Mesodermal cell (in vitro differentiated cells): ENCODE results near the gene SLC13A5. TPM values are rescaled to one million over a fixed set of nuclear protein-coding genes. Genes with fewer than 3 reads are reported as not detected.
A peak's percentile ranks its signal among the peaks of the same experiment; 100 is the strongest.

Source experiments
- H3K27ac ChIP-seq: 2 replicates; pipeline ENCODE4 v1.7.0; 2013; ENCODE audit warnings: mild to moderate bottlenecking, low read depth, low read length, moderate library complexity; ENCODE audit not compliant: severe bottlenecking
- H3K36me3 ChIP-seq: 2 replicates; pipeline ENCODE4 v1.7.1; 2013; ENCODE audit warnings: mild to moderate bottlenecking, low read length, moderate library complexity; ENCODE audit not compliant: control insufficient read depth, insufficient read depth
- H3K4me1 ChIP-seq: one replicate; pipeline ENCODE4 v1.7.1; 2013; ENCODE audit warnings: mild to moderate bottlenecking, low read length; ENCODE audit not compliant: insufficient read depth, control insufficient read depth, poor library complexity, severe bottlenecking
- H3K4me3 ChIP-seq: 2 replicates; pipeline ENCODE4 v1.7.0; 2013; ENCODE audit warnings: low read length, control low read depth, mild to moderate bottlenecking; ENCODE audit not compliant: insufficient read depth, poor library complexity, severe bottlenecking; ENCODE audit errors: extremely low read depth
- H3K9me3 ChIP-seq: 2 replicates; pipeline ENCODE4 v1.7.1; 2013; ENCODE audit warnings: mild to moderate bottlenecking, low read length, moderate library complexity; ENCODE audit not compliant: control insufficient read depth
- WGBS, 2 experiments: methylation state at CpG; one replicate each; pipeline ENCODE4 v1.1.5; 2013; ENCODE audit warnings: missing lambda C conversion rate in 2 of 2; ENCODE audit not compliant: insufficient coverage in 2 of 2; 5-methylcytosine and 5-hydroxymethylcytosine counted together
- polyA plus RNA-seq, 2 experiments: library from polyadenylated mRNA; stranded (reverse); fragments of 50-300 nt; gene quantifications; one replicate each; pipeline ENCODE4 v1.2.3, GENCODE V29; 2013

The SLC13A5 gene
- polyA plus RNA-seq (2013, experiment 1 of 2), result 0.33 TPM
- 0.15 TPM for polyA plus RNA-seq (2013, experiment 2 of 2)

GRCh38 chr17:6713130-6713917 is at the start of gene SLC13A5:
TSS of gene SLC13A5 (minus strand) at chr17:6713369. CDS start at chr17:6713333, 36 bp downstream.
- no peaks in the 10 kb centered on the region for H3K4me1 ChIP-seq
- H3K9me3 ChIP-seq, result no peaks in the 10 kb centered on the region
- WGBS, 2 experiments, result 2% methylated on average over 63 to 64 of the region's 71 CpGs

DNA sequence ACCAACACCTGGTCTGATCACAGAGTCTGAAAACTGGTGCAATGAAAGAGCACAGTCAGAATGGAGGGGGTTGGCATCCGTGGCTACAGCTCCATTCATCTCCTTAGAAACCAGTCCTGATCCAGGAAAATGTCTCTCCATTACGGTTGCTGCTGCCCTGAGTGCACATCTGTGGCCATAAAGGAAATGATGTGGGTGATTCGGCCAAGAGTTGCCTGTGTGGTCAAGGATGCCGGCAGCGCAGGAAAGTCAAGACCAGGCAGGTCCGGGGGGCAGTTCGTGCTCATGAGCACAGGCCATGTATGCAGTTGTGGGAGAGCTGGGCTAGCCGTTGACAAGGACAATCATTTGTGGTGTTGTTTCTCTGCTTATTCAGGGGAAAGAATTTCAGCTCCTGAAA is 48.6 kb upstream of the SLC13A5 start:
- Histone ChIP-seq H3K27ac (no peak overlapping the region), H3K4me3 (no peak overlapping the region), H3K36me3 (no peaks in the 10 kb centered on the region), H3K9me3 (no peaks in the 10 kb centered on the region), H3K4me1 (no peaks in the 10 kb centered on the region)
- WGBS, 2 experiments, result 93 to 96% methylated on average over 3 to 6 of the region's 8 CpGs

More at GRCh38 chr17:6713130-6713917, at the start of gene SLC13A5:
- Histone ChIP-seq H3K27ac (no peak within 1 kb of the TSS), H3K36me3 (no peaks in the 10 kb centered on the region), H3K4me3 (peak within 1 kb of the TSS; percentile 44)

- Histone ChIP-seq H3K4me3 (no peak overlapping the region), H3K36me3 (no peaks in the 10 kb centered on the region), H3K4me1 (peaks cover 8% of the 10 kb centered on the region), H3K27ac (no peak overlapping the region), H3K9me3 (no peaks in the 10 kb centered on the region)
- WGBS, 2 experiments, result 89 to 100% methylated on average over 1 to 2 of the region's 2 CpGs
These were observed 44.6 kb upstream of the SLC13A5 start for GRCh38 chr17:6757747-6758146.

DNA sequence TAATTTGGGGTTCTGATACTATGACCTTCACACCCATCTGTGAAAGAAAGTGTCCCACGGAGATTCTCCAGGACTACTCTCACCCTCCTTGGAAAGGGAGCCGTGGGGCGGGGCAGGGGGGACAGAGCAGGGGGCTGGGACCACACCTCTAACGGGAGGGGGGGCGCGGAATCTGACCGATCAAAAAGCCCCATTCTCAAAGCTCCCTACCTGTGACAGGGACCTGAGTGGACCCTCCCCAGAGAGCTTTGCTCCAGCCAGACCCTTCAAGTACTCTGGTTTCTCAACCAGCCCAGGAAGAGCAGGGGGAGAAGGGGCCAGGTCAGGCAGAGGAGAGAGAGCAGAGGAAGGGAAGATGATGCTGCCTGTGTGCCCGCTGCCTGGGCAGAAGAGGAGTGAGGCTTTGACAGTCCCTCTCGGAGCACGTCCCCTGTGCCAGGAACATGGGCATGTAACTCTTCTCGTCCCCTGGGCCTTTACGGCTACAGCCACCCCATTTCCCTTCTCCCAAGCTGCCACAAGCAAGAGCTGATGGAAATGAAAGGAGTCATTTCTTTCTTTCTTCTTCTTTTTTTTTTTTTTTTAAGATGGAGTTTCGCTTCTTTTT is 43.4 kb upstream of the SLC13A5 start:
- no peaks in the 10 kb centered on the region for H3K9me3 ChIP-seq
- no peak overlapping the region for H3K27ac ChIP-seq
- H3K36me3 ChIP-seq, result no peaks in the 10 kb centered on the region
- WGBS, 2 experiments, result 72 to 81% methylated on average over 9 to 11 of the region's 13 CpGs
- peaks cover 13% of the 10 kb centered on the region for H3K4me1 ChIP-seq
- H3K4me3 ChIP-seq, result no peak overlapping the region

DNA sequence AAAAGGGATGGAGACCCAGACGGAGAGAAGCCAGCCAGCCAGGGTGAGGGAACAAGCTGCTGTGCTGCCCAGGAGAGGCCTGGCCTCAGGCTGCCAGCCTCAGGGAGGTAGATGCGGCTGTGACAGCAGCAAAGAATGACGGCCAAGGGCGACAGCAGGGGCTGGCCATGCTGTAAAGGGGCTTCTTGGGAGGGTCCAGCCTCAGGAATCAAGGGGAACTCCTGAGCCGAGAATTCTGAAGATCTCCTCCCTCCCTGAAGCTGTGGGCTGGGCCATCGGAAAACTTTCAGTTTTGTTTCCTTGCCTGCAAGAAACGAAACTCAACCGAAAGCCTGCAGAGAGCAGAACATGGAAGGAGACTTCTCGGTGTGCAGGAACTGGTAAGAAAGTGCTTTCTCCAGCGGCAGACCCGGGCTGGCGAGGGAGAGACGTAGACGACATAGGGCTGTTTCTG is 42.6 kb upstream of the SLC13A5 start, which contains the start of gene XAF1:
Gene XAF1, plus strand, starts transcription at position 316 of the 454 bp plus-strand sequence. Its CDS starts 33 bp downstream, at position 349.
- Histone ChIP-seq H3K9me3 (no peaks in the 10 kb centered on the region), H3K27ac (peak within 1 kb of the TSS; percentile 41), H3K4me1 (peaks cover 13% of the 10 kb centered on the region), H3K36me3 (no peaks in the 10 kb centered on the region), H3K4me3 (no peak within 1 kb of the TSS)
- 75 to 85% methylated on average over 14 of the region's 14 CpGs for whole genome bisulfite sequencing, 2 experiments

DNA sequence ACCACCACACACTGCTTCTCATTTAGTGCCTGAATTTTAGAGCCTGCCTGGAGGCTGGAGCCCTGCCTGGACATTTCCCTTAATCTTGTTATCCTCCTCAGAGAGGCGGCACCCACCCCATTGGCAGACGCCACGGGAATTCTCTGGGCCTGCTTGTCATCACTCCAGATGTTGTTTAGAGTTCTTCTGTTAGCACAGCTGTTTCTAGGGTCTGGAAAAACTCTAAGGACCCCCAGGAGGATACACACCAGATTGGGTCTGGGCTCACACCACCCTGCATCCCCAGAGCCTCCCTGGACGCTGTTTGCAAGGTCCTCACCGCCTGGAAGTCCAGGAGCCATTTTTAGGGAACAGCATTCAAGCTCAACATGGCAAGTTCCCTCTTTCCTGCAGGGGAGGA is 42.1 kb upstream of the SLC13A5 start:
- WGBS, 2 experiments, result 90% methylated on average over 5 of the region's 5 CpGs
- Histone ChIP-seq H3K4me3 (no peak overlapping the region), H3K4me1 (peaks cover 13% of the 10 kb centered on the region), H3K9me3 (no peaks in the 10 kb centered on the region), H3K27ac (peak overlapping the region; percentile 41), H3K36me3 (no peaks in the 10 kb centered on the region)

DNA sequence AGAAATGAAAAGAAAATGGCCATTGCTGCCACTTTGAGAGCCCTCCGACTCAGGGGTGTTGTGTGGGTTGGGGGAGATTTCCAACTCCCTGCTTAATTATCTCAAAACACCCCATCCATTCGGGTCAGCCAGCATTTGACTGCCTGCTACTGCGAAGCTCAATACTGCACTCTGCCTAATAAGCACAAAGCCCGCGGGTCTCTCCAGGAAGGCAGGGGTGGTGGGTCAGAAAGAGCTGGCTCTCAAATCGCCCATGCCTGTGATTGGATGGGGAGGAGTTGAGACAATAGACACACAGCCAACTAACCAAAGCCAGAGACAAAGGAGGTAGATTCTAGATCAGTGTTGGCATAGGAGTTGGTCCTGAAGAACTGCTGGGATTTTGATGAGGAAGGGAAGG is 40.4 kb upstream of the SLC13A5 start:
- no peaks in the 10 kb centered on the region for H3K36me3 ChIP-seq
- peaks cover 3% of the 10 kb centered on the region for H3K9me3 ChIP-seq
- peaks cover 13% of the 10 kb centered on the region for H3K4me1 ChIP-seq
- no peak overlapping the region for H3K27ac ChIP-seq
- WGBS, 2 experiments, result 100% methylated on average over 1 of the region's 6 CpGs; no CpG with 5 or more reads in 1 of the 2 experiments
- H3K4me3 ChIP-seq, result no peak overlapping the region

GRCh38 chr17:6753006-6753445 is 39.9 kb upstream of the SLC13A5 start:
- no peak overlapping the region for H3K4me3 ChIP-seq
- H3K4me1 ChIP-seq, result peaks cover 13% of the 10 kb centered on the region
- peaks cover 3% of the 10 kb centered on the region for H3K9me3 ChIP-seq
- no peaks in the 10 kb centered on the region for H3K36me3 ChIP-seq
- 91 to 100% methylated on average over 2 to 4 of the region's 9 CpGs for WGBS, 2 experiments
- peak overlapping the region; percentile 82 for H3K27ac ChIP-seq

DNA sequence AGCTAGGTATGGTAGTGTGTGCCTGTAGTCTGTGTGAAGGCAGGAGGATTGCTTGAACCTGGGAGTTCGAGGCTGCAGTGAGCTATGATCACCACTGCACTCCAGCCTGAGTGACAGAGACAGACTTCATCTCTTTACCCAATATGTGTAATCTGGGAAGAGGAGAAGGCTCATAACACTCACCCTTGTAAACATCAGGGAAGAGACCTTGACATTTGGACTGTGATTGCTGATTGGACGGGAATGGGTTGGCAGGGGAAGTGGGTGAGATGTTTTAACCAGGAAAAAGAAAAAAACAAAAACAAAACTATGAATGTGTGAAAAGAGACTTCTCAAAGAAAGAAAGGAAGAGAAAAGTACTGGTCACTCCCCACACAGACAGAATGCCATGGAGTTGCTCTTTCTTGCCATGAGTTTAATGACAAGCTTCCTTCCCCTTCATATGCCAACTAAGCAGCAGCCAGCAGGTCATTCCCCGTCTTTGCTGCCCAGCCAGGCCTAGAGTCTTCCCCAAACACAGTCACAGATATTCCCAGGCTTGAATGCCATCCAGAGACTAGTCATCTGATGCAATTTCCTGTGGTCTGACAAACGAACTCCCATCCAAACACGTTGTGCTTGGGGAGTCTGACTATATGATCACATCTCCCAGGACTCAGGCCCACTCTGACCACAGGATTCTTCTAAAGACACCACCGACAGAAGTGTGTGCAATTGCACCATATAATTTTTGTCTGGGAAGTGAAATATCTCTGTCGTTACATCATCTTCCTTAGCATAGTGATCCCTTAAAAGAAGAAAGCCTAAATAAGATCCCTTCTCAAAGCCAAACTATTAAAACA is 39.1 kb upstream of the SLC13A5 start:
- H3K4me1 ChIP-seq, result peaks cover 13% of the 10 kb centered on the region
- no peaks in the 10 kb centered on the region for H3K36me3 ChIP-seq
- no peak overlapping the region for H3K4me3 ChIP-seq
- peak overlapping the region; percentile 82 for H3K27ac ChIP-seq
- H3K9me3 ChIP-seq, result peaks cover 3% of the 10 kb centered on the region
- 59 to 63% methylated on average over 4 to 5 of the region's 7 CpGs for WGBS, 2 experiments

DNA sequence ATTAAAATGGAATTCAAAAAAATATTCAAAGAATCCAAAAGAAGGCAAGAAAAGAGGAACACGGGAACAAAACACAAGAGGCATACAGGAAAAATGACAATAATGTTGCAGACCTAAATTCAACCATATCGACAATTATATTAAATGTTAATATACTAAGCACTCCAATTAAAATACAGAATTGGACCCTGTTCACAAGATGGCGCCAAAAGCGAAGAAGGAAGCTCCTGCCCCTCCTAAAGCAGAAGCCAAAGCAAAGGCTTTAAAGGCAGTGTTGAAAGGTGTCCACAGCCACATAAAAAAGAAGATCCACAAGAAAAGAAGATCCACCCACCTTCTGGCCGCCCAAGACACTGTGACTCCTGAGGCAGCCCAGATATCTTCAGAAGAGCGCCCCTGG is 36.4 kb upstream of the SLC13A5 start:
- WGBS, 2 experiments, result 84% methylated on average over 3 of the region's 6 CpGs; no CpG with 5 or more reads in 1 of the 2 experiments
- Histone ChIP-seq H3K4me3 (no peak overlapping the region), H3K9me3 (peaks cover 3% of the 10 kb centered on the region), H3K27ac (no peak overlapping the region), H3K36me3 (no peaks in the 10 kb centered on the region), H3K4me1 (peaks cover 13% of the 10 kb centered on the region)
